Endothelial cell (in vitro differentiated cells): ENCODE results near the gene CDKL1. TPM values are rescaled to one million over a fixed set of nuclear protein-coding genes. Genes with fewer than 3 reads are reported as not detected.
A peak's percentile ranks its signal among the peaks of the same experiment; 100 is the strongest.
"Not testable (repeated sequence)": the region's sequence is repeated elsewhere in the genome, so short reads cannot be mapped to it uniquely, and the experiment has no call there.

Experiments used
- DNase-seq: peaks from one replicate; pipeline ENCODE4 v3.0.0; 2021; ENCODE audit warnings: low spot score
- H3K27ac Mint-ChIP-seq: one replicate; pipeline ENCODE4 v1.8.0; 2021; ENCODE audit warnings: mixed read lengths, inconsistent platforms; ENCODE audit not compliant: unreplicated experiment
- H3K27me3 Mint-ChIP-seq: one replicate; pipeline ENCODE4 v1.8.0; 2021; ENCODE audit warnings: mild to moderate bottlenecking, moderate library complexity, mixed read lengths, inconsistent platforms; ENCODE audit not compliant: unreplicated experiment
- H3K36me3 Mint-ChIP-seq: one replicate; pipeline ENCODE4 v1.8.0; 2021; ENCODE audit warnings: mild to moderate bottlenecking, low read depth, mixed read lengths, inconsistent platforms; ENCODE audit not compliant: unreplicated experiment
- H3K4me1 Mint-ChIP-seq: one replicate; pipeline ENCODE4 v1.8.0; 2021; ENCODE audit warnings: mild to moderate bottlenecking, mixed read lengths, inconsistent platforms; ENCODE audit not compliant: unreplicated experiment
- H3K4me3 Mint-ChIP-seq: one replicate; pipeline ENCODE4 v1.8.0; 2021; ENCODE audit warnings: mild to moderate bottlenecking, mixed read lengths, inconsistent platforms; ENCODE audit not compliant: unreplicated experiment
- H3K9me3 Mint-ChIP-seq: one replicate; pipeline ENCODE4 v1.8.0; 2021; ENCODE audit warnings: mixed read lengths, inconsistent platforms; ENCODE audit not compliant: unreplicated experiment
- total RNA-seq: library from RNA; stranded (reverse); fragmentation: NEBNext Ultra II Directional; extraction: Animal tissue kit (Norgen Biotek cat#: 25700); gene quantifications from one replicate; pipeline ENCODE4 v1.2.1, GENCODE V29; 2021; ENCODE audit not compliant: unreplicated experiment
- TF ChIP-seq, protein P1 (sequence below): fragments of 200-600 bp; sonication (generic); IDR thresholded peaks from one replicate; pipeline ENCODE4 v1.5.0; 2021; ENCODE audit warnings: antibody characterized with exemption; ENCODE audit not compliant: unreplicated experiment

The CDKL1 gene
- total RNA-seq, 1 donor from 2014 or later = 19.0 TPM

DNA sequence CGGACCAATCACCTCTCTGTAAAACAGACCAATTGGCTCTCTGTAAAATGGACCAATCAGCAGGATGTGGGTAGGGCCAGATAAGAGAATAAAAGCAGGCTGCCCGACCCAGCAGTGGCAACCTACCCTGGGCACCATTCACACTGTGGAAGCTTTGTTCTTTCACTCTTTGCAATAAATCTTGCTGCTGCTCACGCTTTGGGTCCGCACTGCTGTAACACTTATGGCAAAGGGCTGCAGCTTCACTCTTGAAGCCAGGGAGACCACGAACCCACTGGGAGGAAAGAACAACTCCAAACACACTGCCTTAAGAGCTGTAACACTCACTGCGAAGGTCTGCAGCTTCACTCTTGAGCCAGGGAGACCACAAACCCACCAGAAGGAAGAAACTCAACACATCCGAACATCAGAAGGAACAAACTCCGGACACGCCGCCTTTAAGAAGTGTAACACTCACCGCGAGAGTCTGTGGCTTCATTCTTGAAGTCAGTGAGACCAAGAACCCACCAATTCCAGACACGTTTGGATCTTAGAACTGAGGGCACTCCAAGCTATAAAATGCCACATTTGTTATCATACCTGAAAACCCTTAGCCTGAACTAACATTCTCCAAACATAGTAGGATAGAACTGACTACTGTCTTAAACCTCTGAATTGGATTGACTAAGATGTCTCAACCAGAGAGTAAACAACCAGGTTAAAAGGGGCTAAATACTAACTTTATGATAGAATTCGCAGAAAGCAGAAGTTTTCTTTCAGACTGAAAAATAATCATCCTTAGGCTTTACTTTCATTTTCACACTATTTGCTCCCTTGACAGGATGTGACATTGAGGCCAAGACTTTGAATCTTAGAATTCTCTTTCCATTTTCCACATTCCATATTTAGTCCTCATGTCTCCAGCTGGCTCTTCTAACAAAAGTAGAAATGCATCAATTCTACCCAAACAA lies 33.6 kb downstream of the CDKL1 start:
- Mint-ChIP-seq H3K36me3 (peaks cover 14% of the 10 kb centered on the region), H3K27ac (peak overlapping the region; percentile 58), H3K27me3 (peaks cover 7% of the 10 kb centered on the region), H3K9me3 (no peaks in the 10 kb centered on the region), H3K4me3 (peak overlapping the region; percentile 40), H3K4me1 (peaks cover 24% of the 10 kb centered on the region)
- no peak for DNase-seq
- TF ChIP-seq, protein P1, sequence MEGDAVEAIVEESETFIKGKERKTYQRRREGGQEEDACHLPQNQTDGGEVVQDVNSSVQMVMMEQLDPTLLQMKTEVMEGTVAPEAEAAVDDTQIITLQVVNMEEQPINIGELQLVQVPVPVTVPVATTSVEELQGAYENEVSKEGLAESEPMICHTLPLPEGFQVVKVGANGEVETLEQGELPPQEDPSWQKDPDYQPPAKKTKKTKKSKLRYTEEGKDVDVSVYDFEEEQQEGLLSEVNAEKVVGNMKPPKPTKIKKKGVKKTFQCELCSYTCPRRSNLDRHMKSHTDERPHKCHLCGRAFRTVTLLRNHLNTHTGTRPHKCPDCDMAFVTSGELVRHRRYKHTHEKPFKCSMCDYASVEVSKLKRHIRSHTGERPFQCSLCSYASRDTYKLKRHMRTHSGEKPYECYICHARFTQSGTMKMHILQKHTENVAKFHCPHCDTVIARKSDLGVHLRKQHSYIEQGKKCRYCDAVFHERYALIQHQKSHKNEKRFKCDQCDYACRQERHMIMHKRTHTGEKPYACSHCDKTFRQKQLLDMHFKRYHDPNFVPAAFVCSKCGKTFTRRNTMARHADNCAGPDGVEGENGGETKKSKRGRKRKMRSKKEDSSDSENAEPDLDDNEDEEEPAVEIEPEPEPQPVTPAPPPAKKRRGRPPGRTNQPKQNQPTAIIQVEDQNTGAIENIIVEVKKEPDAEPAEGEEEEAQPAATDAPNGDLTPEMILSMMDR = no peak

DNA sequence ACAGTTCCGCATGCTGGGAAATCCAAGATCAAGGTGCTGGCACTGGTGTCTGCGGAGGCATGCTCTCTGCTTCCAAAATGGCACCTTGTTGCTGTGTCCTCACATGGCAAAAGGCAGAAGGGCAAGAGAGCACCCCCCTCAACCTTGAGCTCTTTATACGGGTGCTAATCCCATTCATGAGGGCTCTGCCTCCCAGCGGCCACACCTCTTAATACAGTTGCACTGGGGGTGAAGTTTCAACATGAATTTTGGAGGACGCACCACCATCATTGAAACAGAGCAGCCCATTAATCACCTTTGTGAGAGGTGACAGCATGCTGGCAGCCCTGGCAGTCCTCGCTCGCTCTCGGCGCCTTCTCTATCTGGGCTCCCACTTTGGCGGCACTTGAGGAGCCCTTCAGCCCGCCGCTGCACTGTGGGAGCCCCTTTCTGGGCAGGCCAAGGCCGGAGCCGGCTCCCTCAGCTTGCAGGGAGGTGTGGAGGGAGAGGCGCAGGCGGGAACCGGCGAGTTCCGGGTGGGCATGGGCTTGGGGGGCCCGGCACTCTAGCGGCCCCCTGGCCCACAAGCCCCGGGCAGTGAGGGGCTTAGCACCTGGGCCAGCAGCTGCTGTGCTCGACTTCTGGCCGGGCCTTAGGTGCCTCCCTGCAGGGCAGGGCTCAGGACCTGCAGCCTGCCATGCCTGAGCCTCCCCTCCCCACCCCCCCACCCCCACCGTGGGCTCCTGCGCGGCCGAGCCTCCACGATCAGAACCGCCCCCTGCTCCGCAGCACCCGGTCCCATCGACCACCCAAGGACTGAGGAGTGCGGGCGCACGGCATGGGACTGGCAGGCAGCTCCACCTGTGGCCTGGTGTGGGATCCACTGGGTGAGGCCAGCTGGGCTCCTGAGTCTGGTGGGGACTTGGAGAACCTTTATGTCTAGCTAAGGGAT lies 34.9 kb downstream of the CDKL1 start:
- not testable (repeated sequence) for H3K27me3 Mint-ChIP-seq, H3K9me3 Mint-ChIP-seq, DNase-seq, H3K27ac Mint-ChIP-seq, H3K4me3 Mint-ChIP-seq
- Mint-ChIP-seq H3K36me3 (peaks cover 14% of the 10 kb centered on the region), H3K4me1 (peaks cover 20% of the 10 kb centered on the region)

DNA sequence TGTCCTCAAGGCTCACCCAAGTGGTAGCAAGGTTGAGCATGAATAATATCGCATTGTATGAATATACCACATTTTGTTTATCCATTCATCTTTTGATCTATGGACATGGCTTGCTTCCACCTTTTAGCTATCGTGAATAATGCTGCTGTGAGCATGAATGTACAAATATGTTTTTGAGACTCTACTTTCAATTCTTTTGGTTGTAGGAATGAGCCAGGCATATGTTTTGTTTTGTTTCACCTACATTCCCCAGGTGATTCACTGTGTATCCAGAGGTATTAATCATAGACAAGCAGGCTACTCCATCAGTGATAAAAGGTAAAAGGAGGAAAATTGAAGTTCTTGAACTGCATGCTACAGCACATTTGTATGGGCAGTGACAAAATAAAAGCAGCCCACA lies 35.8 kb downstream of the CDKL1 start:
- TF ChIP-seq, protein P1 = no peak
- Mint-ChIP-seq H3K9me3 (no peaks in the 10 kb centered on the region), H3K27ac (no peak overlapping the region), H3K4me1 (peaks cover 15% of the 10 kb centered on the region), H3K27me3 (peaks cover 7% of the 10 kb centered on the region), H3K4me3 (no peak overlapping the region), H3K36me3 (peaks cover 14% of the 10 kb centered on the region)
- DNase-seq = no peak

DNA sequence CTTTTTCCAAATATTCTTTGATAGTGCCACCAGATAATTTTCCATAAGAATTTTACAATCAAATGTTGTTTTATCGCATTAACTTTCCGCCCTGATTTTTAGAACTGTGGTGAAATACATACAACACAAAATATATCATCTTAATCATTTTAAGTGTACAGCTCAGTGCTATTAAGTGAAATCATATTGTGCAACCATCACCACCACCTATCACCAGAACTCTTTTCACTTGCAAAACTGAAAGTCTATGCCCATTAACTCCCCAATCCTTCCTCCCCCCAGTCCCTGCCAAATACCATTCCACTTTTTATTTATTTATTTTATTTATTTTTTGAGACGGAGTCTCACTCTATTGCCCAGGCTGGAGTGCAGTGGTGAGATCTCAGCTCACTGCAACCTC lies 36.6 kb downstream of the CDKL1 start:
- H3K4me1 Mint-ChIP-seq = peaks cover 20% of the 10 kb centered on the region
- H3K36me3 Mint-ChIP-seq = peaks cover 14% of the 10 kb centered on the region
- TF ChIP-seq, protein P1 = no peak
- no peak overlapping the region for H3K4me3 Mint-ChIP-seq
- DNase-seq = no peak
- H3K27me3 Mint-ChIP-seq = peaks cover 7% of the 10 kb centered on the region
- no peak overlapping the region for H3K27ac Mint-ChIP-seq
- no peaks in the 10 kb centered on the region for H3K9me3 Mint-ChIP-seq

DNA sequence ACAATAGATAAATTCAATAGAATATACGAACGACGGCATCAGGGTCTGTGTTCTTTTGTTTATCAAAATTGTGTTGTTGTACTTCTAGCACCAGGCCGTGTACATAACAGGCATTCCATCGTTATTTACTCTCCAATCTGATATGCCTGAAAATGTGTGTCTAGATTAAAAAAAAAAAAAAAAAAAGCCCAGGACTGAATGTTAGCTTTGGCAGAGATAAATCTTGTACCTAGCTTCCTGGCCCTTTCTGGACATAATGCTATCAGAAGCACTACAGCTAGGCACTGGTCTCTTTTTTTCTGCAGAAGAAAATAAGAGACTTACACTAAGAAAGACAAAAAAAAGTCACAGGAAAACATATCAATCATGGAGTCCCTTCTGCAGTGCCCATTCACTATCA lies 37.0 kb downstream of the CDKL1 start:
- peaks cover 7% of the 10 kb centered on the region for H3K27me3 Mint-ChIP-seq
- H3K36me3 Mint-ChIP-seq = peaks cover 14% of the 10 kb centered on the region
- H3K4me3 Mint-ChIP-seq = no peak overlapping the region
- peaks cover 20% of the 10 kb centered on the region for H3K4me1 Mint-ChIP-seq
- no peak overlapping the region for H3K27ac Mint-ChIP-seq
- DNase-seq = no peak
- TF ChIP-seq, protein P1 = no peak
- H3K9me3 Mint-ChIP-seq = no peaks in the 10 kb centered on the region
